HG03045 (cell line): ENCODE data around the gene PRKAR1B.

Source experiments
- ATAC-seq: cut with Tn5 transposase; IDR thresholded peaks from one replicate; pipeline ENCODE4 v1.9.1; 2021; ENCODE audit warnings: mild to moderate bottlenecking, moderate library complexity; ENCODE audit not compliant: unreplicated experiment

The PRKAR1B gene

DNA sequence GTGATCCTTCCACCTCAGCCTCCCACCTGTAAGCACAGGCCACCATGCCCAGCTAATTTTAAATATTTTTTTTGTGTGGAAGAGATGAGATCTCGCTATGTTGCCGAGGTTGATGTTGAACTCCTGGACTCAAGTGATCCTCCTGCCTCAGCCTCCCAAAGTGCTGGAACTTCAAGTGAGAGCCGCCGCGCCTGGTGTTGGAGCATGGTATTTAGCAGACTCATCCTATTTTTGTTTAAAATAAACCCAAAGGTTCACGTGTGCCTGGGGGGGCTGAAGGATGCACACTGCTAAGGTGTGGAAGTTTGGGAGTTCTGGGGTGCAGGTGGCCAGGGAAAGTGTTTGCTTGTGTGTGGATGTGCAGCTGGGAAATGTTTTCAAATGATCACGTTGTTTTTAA, 225.6 kb downstream of the PRKAR1B start:
- ATAC-seq = no peak

GRCh38 chr7:500521-501420, 226.3 kb downstream of the PRKAR1B start:
- ATAC-seq = no peak

GRCh38 chr7:499853-500485, 227.1 kb downstream of the PRKAR1B start:
- ATAC-seq = no peak
